Germinal center (tissue), 1 donor: Measurements from ENCODE around the gene ZNF639.
"Not testable (repeated sequence)": the region's sequence is repeated elsewhere in the genome, so short reads cannot be mapped to it uniquely, and the experiment has no call there.

ENCODE experiments used
- DNase-seq: peaks from one replicate; pipeline ENCODE4 v3.0.0; 2012; ENCODE audit warnings: mixed read lengths, low spot score

Gene ZNF639

GRCh38 chr3:179322286-179323196, at the start of gene ZNF639:
TSS of gene ZNF639 (plus strand) at chr3:179323031. CDS start at chr3:179328294, 5,263 bp downstream.
- peak; percentile 96 for DNase-seq

GRCh38 chr3:179274434-179274833, 48.4 kb upstream of the ZNF639 start:
- DNase-seq: not testable (repeated sequence)

GRCh38 chr3:179276001-179276400, 46.8 kb upstream of the ZNF639 start:
- DNase-seq: no peak

- DNase-seq: no peak
Observed at GRCh38 chr3:179276743-179277142, 46.1 kb upstream of the ZNF639 start.

GRCh38 chr3:179278151-179278550, 44.7 kb upstream of the ZNF639 start:
- no peak for DNase-seq

- no peak for DNase-seq
Observed at GRCh38 chr3:179278932-179279693, 43.7 kb upstream of the ZNF639 start.

GRCh38 chr3:179279837-179280236, 43.0 kb upstream of the ZNF639 start:
- no peak for DNase-seq

GRCh38 chr3:179281825-179282224, 41.0 kb upstream of the ZNF639 start:
- DNase-seq: no peak

GRCh38 chr3:179286331-179286730, 36.5 kb upstream of the ZNF639 start:
- DNase-seq: no peak

GRCh38 chr3:179288845-179289244, 34.0 kb upstream of the ZNF639 start:
- DNase-seq: no peak

GRCh38 chr3:179289295-179289694, 33.5 kb upstream of the ZNF639 start:
- no peak for DNase-seq

- DNase-seq: no peak
Observed at GRCh38 chr3:179292450-179292849, 30.4 kb upstream of the ZNF639 start.

GRCh38 chr3:179297971-179298725, 24.7 kb upstream of the ZNF639 start:
- DNase-seq: no peak

- DNase-seq: no peak
Observed at GRCh38 chr3:179299316-179299715, 23.5 kb upstream of the ZNF639 start.

- DNase-seq: no peak
Observed at GRCh38 chr3:179299999-179300613, 22.7 kb upstream of the ZNF639 start.

GRCh38 chr3:179301645-179302044, 21.2 kb upstream of the ZNF639 start:
- no peak for DNase-seq

- no peak for DNase-seq
Observed at GRCh38 chr3:179302111-179302510, 20.7 kb upstream of the ZNF639 start.

GRCh38 chr3:179304605-179305004, 18.2 kb upstream of the ZNF639 start:
- DNase-seq: no peak

GRCh38 chr3:179307362-179307761, 15.5 kb upstream of the ZNF639 start:
- not testable (repeated sequence) for DNase-seq

- no peak for DNase-seq
Observed at GRCh38 chr3:179308001-179308400, 14.8 kb upstream of the ZNF639 start.

GRCh38 chr3:179309225-179310078, 13.4 kb upstream of the ZNF639 start:
- DNase-seq: no peak
